ENCODE data around the gene CRABP2. TPM values are rescaled to one million over a fixed set of nuclear protein-coding genes. Genes with fewer than 3 reads are reported as not detected.

The CRABP2 gene
- total and polyA plus RNA-seq, 10 of the 15 experiments (the other 5 are each of a cell fraction or from before 2014, with no cell fraction given), result 0.21 to 1.3 (median 0.41) TPM

- TF ChIP-seq ZNF384 (IDR thresholded peaks at IDR 0.05; ENCODE audit: borderline replicate concordance, low read depth, low read length), result no peak
- TF ChIP-seq SREBF1 (IDR thresholded peaks at IDR 0.05; ENCODE audit: low read length), result no peak
- no peak for TF ChIP-seq YY1 (IDR thresholded peaks at IDR 0.05; ENCODE audit: low read depth, low read length)
- TF ChIP-seq SRF (IDR thresholded peaks at IDR 0.05; ENCODE audit: low read depth in 2 of 2, low read length in 2 of 2), result no peak
- no peak for TF ChIP-seq SREBF2 (IDR thresholded peaks at IDR 0.05; ENCODE audit: low read length)
- TF ChIP-seq EGR1 (IDR thresholded peaks at IDR 0.05; ENCODE audit: borderline replicate concordance in 1 of 2, low read depth in 2 of 2, low read length in 2 of 2), result peak in 1 of 2 experiments; percentile 18; a peak in 1 of 3 replicates
- TF ChIP-seq E2F4 (IDR thresholded peaks at IDR 0.05; ENCODE audit: low read depth, low read length), result no peak
- no peak for TF ChIP-seq RFX5 (IDR thresholded peaks at IDR 0.05; ENCODE audit: low read depth, low read length)
- TF ChIP-seq ETV6 (conservative IDR thresholded peaks at IDR 0.05 in 1 of 2, IDR thresholded peaks at IDR 0.05 in 1 of 2; ENCODE audit: borderline replicate concordance in 1 of 2, low read depth in 1 of 2), result no peak
- no peak for TF ChIP-seq ZBTB40 (IDR thresholded peaks at IDR 0.05; ENCODE audit: borderline replicate concordance)
- TF ChIP-seq REST (IDR thresholded peaks at IDR 0.05; ENCODE audit: low read depth, low read length), result no peak
- no peak for TF ChIP-seq EZH2 (IDR thresholded peaks at IDR 0.05; ENCODE audit: borderline replicate concordance, control insufficient read depth, low read depth, low read length)
- TF ChIP-seq GATAD2B (conservative IDR thresholded peaks at IDR 0.05; ENCODE audit: low read depth), result no peak
- TF ChIP-seq FOXM1 (IDR thresholded peaks at IDR 0.05; ENCODE audit: low read depth, low read length), result no peak
- TF ChIP-seq KDM1A (IDR thresholded peaks at IDR 0.05; ENCODE audit: borderline replicate concordance), result no peak
- TF ChIP-seq ATF7 (IDR thresholded peaks at IDR 0.05; ENCODE audit: low read depth), result no peak
- TF ChIP-seq RB1 (IDR thresholded peaks at IDR 0.05; ENCODE audit: borderline replicate concordance), result no peak
- no peak for TF ChIP-seq ATF2 (IDR thresholded peaks at IDR 0.05; ENCODE audit: low read length)
These were observed 44.8 kb upstream of the CRABP2 start (continued) for GRCh38 chr1:156750191-156750672.

All from GM12878 (cell line).